Measurements from ENCODE around the gene OR6X1.
A peak's percentile ranks its signal among the peaks of the same experiment; 100 is the strongest.

The OR6X1 gene

DNA sequence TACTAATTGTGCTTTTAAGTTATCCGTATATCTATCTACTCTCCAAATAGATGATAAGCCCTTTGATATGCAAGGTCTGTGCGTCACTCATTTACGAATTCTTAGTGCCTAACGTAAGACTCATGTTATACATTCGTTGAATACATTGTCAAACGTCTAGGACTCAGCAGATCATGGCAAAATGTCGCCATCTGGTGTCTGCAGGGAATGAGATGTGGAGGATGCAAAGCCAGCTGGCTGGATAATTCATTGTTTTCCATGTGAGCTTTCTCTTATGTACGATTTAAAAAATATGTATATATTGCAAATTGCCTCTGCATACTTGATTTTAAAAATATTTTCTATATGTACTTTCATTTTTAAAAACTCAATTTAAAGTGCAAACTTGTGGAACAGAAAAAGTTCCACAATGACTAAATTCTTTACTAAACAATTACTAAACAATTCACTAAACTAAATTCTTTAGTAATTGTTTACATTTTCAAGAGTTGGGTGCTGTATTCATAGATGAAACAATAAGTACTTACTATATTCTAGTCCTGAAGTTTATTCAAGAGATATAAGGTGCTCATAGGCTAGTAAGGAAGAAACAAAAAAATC, 46.6 kb downstream of the OR6X1 start:
- Histone ChIP-seq H3K27ac (ENCODE audit: poor library complexity, severe bottlenecking) (no peak overlapping the region), H3K9me3 (ENCODE audit: severe bottlenecking) (no peaks in the 10 kb centered on the region), H3K4me3 (ENCODE audit: severe bottlenecking) (no peak overlapping the region), H3K4me1 (ENCODE audit: insufficient read depth, poor library complexity, severe bottlenecking) (no peaks in the 10 kb centered on the region), H3K27me3 (ENCODE audit: insufficient read depth, poor library complexity, severe bottlenecking) (peaks cover 4% of the 10 kb centered on the region), H3K36me3 (ENCODE audit: low read depth) (no peaks in the 10 kb centered on the region)
- DNase-seq (ENCODE audit: low spot score) = no peak
- TF ChIP-seq, protein P1, sequence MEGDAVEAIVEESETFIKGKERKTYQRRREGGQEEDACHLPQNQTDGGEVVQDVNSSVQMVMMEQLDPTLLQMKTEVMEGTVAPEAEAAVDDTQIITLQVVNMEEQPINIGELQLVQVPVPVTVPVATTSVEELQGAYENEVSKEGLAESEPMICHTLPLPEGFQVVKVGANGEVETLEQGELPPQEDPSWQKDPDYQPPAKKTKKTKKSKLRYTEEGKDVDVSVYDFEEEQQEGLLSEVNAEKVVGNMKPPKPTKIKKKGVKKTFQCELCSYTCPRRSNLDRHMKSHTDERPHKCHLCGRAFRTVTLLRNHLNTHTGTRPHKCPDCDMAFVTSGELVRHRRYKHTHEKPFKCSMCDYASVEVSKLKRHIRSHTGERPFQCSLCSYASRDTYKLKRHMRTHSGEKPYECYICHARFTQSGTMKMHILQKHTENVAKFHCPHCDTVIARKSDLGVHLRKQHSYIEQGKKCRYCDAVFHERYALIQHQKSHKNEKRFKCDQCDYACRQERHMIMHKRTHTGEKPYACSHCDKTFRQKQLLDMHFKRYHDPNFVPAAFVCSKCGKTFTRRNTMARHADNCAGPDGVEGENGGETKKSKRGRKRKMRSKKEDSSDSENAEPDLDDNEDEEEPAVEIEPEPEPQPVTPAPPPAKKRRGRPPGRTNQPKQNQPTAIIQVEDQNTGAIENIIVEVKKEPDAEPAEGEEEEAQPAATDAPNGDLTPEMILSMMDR (IDR thresholded peaks at IDR 0.05; ENCODE audit: poor library complexity, severe bottlenecking) = peak; percentile 87
- peak; percentile 88 for ATAC-seq (ENCODE audit: low read depth)

DNA sequence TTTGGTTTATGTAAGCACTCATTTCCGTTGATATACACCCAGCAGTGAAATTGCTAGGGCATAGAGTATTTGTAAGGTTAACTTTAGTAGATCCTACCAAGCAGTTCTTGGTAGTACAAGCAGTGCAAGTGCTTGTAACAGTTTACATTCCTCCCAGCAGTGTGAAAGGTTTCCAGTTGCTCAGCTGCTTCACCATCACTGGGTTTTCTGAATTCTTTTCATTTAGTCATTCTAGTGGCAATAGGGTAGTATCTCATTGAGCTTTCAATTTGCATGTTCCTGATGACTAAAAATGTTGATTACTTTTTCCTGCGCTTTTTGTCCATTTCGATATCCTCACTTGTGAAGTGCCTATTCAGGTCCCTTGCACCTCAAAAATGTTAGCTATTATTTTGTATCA, 47.1 kb downstream of the OR6X1 start:
- Histone ChIP-seq H3K27me3 (ENCODE audit: insufficient read depth, poor library complexity, severe bottlenecking) (peaks cover 4% of the 10 kb centered on the region), H3K9me3 (ENCODE audit: severe bottlenecking) (no peaks in the 10 kb centered on the region), H3K36me3 (ENCODE audit: low read depth) (no peaks in the 10 kb centered on the region), H3K4me1 (ENCODE audit: insufficient read depth, poor library complexity, severe bottlenecking) (no peaks in the 10 kb centered on the region), H3K4me3 (ENCODE audit: severe bottlenecking) (no peak overlapping the region), H3K27ac (ENCODE audit: poor library complexity, severe bottlenecking) (no peak overlapping the region)
- DNase-seq (ENCODE audit: low spot score) (no peak), ATAC-seq (ENCODE audit: low read depth) (no peak)
- TF ChIP-seq, protein P1 (IDR thresholded peaks at IDR 0.05; ENCODE audit: poor library complexity, severe bottlenecking) = no peak

DNA sequence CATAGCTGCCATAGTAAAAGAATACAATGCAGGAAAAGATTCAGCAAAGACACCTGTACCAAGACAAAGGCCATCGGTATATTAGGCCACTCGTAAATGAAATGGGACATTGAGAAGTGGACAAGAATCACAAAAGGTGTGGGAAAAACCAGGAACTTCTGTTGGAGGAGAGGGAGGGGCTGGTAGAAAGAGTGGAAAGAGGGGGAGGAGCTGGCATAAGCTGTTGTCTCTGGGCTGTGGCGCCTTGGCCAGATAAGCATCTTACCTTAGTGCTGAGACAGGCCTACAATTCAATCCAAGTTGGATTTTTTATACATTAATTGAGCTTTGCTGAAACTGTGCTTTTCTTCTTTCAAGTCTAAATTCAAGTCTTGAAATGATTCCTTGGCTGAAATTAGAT, 50.0 kb downstream of the OR6X1 start:
- ATAC-seq (ENCODE audit: low read depth) (no peak), DNase-seq (ENCODE audit: low spot score) (no peak)
- Histone ChIP-seq H3K27me3 (ENCODE audit: insufficient read depth, poor library complexity, severe bottlenecking) (no peaks in the 10 kb centered on the region), H3K27ac (ENCODE audit: poor library complexity, severe bottlenecking) (no peak overlapping the region), H3K9me3 (ENCODE audit: severe bottlenecking) (no peaks in the 10 kb centered on the region), H3K4me1 (ENCODE audit: insufficient read depth, poor library complexity, severe bottlenecking) (no peaks in the 10 kb centered on the region), H3K36me3 (ENCODE audit: low read depth) (no peaks in the 10 kb centered on the region), H3K4me3 (ENCODE audit: severe bottlenecking) (no peak overlapping the region)
- TF ChIP-seq, protein P1 (IDR thresholded peaks at IDR 0.05; ENCODE audit: poor library complexity, severe bottlenecking) = no peak

Measured in RWPE2 (cell line).